ENCODE results near the gene LEMD3. TPM values are rescaled to one million over a fixed set of nuclear protein-coding genes. Genes with fewer than 3 reads are reported as not detected.

Gene LEMD3
- total and polyA plus RNA-seq, 2 experiments from 2014 or later, result 15.4 to 56.7 TPM

DNA sequence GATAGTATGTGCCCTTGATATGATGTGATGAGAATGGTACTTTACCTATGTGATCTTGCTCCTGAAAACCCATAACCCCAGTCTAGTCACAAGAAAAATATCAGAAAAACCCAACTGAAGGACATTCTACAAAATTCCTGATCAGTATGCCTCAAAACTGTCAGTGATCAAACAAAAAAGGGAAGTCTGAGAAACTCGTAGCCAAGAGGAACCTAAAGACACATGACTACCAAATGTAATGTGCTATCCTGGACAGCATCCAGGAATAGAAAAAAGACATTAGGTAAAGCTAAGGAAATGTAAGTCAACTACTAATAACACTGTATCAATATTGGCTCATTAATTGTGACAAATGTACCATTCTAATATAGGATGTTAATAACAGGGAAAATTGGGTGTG, 44.1 kb upstream of the LEMD3 start:
- peaks cover 6% of the 10 kb centered on the region; the same call in 1 of the 2 replicates for H3K4me1 ChIP-seq (ENCODE audit: insufficient read depth)
- H3K4me2 ChIP-seq, result no peak overlapping the region
- H3K27me3 ChIP-seq (ENCODE audit: insufficient read depth), result peaks cover 26% of the 10 kb centered on the region
- no peak overlapping the region for H3K27ac ChIP-seq (ENCODE audit: low read depth)
- no peaks in the 10 kb centered on the region for H3K9me3 Mint-ChIP-seq
- H2AFZ ChIP-seq, result no peak overlapping the region
- TF ChIP-seq JUNB (IDR thresholded peaks at IDR 0.05; ENCODE audit: unreplicated experiment), result no peak
- DNase-seq (ENCODE audit: low spot score), result no peak
- H3K4me1 Mint-ChIP-seq, result peaks cover 4% of the 10 kb centered on the region; the same call in 2 of the 3 replicates
- no peak overlapping the region for H3K4me3 Mint-ChIP-seq
- H3K36me3 Mint-ChIP-seq (ENCODE audit: low read depth), result no peaks in the 10 kb centered on the region; the same call in 2 of the 3 replicates
- ATAC-seq, result no peak
- H3K27ac Mint-ChIP-seq, result no peak overlapping the region
- H3K79me2 ChIP-seq (replicated peaks; ENCODE audit: insufficient read depth), result no peaks in the 10 kb centered on the region
- no peak overlapping the region for H3K4me3 ChIP-seq
- H3K9me2 ChIP-seq (ENCODE audit: insufficient read depth), result no peaks in the 10 kb centered on the region
- peaks cover 15% of the 10 kb centered on the region for H3K27me3 Mint-ChIP-seq (ENCODE audit: insufficient read depth, low read depth, poor library complexity)
- no peaks in the 10 kb centered on the region for H4K20me1 ChIP-seq (replicated peaks; ENCODE audit: insufficient read depth)
- no peaks in the 10 kb centered on the region for H3F3A ChIP-seq (replicated peaks; ENCODE audit: low read depth)
- no peaks in the 10 kb centered on the region for H3K36me3 ChIP-seq (ENCODE audit: insufficient read depth)

DNA sequence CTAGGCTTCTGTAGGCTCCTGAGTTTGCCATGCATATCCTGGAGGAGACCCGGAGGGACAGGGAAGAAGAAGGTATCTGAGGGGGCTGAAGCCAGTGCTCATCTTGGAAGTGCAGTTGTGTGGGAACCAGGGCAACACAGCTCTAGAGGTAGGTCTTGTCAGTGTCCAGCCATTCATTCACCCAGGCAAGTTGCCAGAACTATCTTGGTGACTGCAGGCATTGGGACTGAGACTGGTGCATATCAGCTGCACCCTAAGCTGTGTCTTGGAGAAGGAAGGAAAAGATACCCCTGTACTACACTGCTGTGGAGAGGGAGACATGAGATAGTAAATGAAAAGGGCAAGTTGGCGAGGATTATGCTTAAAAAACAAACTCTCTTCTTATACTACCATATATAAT, 43.4 kb upstream of the LEMD3 start:
- H3K27me3 ChIP-seq (ENCODE audit: insufficient read depth), result peaks cover 19% of the 10 kb centered on the region
- H3K27ac Mint-ChIP-seq, result no peak overlapping the region
- TF ChIP-seq ZNF331 (CRISPR knock-in tag; IDR thresholded peaks at IDR 0.05; ENCODE audit: low read depth), result no peak
- TF ChIP-seq CREB1 (CRISPR knock-in tag; IDR thresholded peaks at IDR 0.05; ENCODE audit: low read depth), result no peak
- no peak for TF ChIP-seq EZH2phosphoT487 (IDR thresholded peaks at IDR 0.05; ENCODE audit: unreplicated experiment)
- no peak for TF ChIP-seq STAT1 (IDR thresholded peaks at IDR 0.05; ENCODE audit: unreplicated experiment)
- TF ChIP-seq EZH2 (IDR thresholded peaks at IDR 0.05; ENCODE audit: low read depth, unreplicated experiment), result no peak
- TF ChIP-seq, protein P1, sequence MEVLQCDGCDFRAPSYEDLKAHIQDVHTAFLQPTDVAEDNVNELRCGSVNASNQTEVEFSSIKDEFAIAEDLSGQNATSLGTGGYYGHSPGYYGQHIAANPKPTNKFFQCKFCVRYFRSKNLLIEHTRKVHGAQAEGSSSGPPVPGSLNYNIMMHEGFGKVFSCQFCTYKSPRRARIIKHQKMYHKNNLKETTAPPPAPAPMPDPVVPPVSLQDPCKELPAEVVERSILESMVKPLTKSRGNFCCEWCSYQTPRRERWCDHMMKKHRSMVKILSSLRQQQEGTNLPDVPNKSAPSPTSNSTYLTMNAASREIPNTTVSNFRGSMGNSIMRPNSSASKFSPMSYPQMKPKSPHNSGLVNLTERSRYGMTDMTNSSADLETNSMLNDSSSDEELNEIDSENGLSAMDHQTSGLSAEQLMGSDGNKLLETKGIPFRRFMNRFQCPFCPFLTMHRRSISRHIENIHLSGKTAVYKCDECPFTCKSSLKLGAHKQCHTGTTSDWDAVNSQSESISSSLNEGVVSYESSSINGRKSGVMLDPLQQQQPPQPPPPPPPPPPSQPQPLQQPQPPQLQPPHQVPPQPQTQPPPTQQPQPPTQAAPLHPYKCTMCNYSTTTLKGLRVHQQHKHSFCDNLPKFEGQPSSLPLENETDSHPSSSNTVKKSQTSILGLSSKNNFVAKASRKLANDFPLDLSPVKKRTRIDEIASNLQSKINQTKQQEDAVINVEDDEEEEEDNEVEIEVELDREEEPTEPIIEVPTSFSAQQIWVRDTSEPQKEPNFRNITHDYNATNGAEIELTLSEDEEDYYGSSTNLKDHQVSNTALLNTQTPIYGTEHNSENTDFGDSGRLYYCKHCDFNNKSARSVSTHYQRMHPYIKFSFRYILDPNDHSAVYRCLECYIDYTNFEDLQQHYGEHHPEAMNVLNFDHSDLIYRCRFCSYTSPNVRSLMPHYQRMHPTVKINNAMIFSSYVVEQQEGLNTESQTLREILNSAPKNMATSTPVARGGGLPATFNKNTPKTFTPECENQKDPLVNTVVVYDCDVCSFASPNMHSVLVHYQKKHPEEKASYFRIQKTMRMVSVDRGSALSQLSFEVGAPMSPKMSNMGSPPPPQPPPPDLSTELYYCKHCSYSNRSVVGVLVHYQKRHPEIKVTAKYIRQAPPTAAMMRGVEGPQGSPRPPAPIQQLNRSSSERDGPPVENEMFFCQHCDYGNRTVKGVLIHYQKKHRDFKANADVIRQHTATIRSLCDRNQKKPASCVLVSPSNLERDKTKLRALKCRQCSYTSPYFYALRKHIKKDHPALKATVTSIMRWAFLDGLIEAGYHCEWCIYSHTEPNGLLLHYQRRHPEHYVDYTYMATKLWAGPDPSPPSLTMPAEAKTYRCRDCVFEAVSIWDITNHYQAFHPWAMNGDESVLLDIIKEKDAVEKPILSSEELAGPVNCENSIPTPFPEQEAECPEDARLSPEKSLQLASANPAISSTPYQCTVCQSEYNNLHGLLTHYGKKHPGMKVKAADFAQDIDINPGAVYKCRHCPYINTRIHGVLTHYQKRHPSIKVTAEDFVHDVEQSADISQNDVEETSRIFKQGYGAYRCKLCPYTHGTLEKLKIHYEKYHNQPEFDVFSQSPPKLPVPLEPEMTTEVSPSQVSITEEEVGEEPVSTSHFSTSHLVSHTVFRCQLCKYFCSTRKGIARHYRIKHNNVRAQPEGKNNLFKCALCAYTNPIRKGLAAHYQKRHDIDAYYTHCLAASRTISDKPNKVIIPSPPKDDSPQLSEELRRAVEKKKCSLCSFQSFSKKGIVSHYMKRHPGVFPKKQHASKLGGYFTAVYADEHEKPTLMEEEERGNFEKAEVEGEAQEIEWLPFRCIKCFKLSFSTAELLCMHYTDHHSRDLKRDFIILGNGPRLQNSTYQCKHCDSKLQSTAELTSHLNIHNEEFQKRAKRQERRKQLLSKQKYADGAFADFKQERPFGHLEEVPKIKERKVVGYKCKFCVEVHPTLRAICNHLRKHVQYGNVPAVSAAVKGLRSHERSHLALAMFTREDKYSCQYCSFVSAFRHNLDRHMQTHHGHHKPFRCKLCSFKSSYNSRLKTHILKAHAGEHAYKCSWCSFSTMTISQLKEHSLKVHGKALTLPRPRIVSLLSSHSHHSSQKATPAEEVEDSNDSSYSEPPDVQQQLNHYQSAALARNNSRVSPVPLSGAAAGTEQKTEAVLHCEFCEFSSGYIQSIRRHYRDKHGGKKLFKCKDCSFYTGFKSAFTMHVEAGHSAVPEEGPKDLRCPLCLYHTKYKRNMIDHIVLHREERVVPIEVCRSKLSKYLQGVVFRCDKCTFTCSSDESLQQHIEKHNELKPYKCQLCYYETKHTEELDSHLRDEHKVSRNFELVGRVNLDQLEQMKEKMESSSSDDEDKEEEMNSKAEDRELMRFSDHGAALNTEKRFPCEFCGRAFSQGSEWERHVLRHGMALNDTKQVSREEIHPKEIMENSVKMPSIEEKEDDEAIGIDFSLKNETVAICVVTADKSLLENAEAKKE (CRISPR knock-in tag; IDR thresholded peaks at IDR 0.05), result no peak
- TF ChIP-seq POLR2AphosphoS5 (IDR thresholded peaks at IDR 0.05; ENCODE audit: low read depth), result no peak
- TF ChIP-seq, protein P2, sequence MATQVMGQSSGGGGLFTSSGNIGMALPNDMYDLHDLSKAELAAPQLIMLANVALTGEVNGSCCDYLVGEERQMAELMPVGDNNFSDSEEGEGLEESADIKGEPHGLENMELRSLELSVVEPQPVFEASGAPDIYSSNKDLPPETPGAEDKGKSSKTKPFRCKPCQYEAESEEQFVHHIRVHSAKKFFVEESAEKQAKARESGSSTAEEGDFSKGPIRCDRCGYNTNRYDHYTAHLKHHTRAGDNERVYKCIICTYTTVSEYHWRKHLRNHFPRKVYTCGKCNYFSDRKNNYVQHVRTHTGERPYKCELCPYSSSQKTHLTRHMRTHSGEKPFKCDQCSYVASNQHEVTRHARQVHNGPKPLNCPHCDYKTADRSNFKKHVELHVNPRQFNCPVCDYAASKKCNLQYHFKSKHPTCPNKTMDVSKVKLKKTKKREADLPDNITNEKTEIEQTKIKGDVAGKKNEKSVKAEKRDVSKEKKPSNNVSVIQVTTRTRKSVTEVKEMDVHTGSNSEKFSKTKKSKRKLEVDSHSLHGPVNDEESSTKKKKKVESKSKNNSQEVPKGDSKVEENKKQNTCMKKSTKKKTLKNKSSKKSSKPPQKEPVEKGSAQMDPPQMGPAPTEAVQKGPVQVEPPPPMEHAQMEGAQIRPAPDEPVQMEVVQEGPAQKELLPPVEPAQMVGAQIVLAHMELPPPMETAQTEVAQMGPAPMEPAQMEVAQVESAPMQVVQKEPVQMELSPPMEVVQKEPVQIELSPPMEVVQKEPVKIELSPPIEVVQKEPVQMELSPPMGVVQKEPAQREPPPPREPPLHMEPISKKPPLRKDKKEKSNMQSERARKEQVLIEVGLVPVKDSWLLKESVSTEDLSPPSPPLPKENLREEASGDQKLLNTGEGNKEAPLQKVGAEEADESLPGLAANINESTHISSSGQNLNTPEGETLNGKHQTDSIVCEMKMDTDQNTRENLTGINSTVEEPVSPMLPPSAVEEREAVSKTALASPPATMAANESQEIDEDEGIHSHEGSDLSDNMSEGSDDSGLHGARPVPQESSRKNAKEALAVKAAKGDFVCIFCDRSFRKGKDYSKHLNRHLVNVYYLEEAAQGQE (IDR thresholded peaks at IDR 0.05; ENCODE audit: unreplicated experiment), result no peak
- no peak for TF ChIP-seq JUNB (IDR thresholded peaks at IDR 0.05; ENCODE audit: unreplicated experiment)
- TF ChIP-seq ZNF114 (CRISPR knock-in tag; IDR thresholded peaks at IDR 0.05), result no peak
- TF ChIP-seq, protein P3, sequence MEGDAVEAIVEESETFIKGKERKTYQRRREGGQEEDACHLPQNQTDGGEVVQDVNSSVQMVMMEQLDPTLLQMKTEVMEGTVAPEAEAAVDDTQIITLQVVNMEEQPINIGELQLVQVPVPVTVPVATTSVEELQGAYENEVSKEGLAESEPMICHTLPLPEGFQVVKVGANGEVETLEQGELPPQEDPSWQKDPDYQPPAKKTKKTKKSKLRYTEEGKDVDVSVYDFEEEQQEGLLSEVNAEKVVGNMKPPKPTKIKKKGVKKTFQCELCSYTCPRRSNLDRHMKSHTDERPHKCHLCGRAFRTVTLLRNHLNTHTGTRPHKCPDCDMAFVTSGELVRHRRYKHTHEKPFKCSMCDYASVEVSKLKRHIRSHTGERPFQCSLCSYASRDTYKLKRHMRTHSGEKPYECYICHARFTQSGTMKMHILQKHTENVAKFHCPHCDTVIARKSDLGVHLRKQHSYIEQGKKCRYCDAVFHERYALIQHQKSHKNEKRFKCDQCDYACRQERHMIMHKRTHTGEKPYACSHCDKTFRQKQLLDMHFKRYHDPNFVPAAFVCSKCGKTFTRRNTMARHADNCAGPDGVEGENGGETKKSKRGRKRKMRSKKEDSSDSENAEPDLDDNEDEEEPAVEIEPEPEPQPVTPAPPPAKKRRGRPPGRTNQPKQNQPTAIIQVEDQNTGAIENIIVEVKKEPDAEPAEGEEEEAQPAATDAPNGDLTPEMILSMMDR (conservative IDR thresholded peaks at IDR 0.05; ENCODE audit: low read depth in 2 of 2), result no peak

More for the DNA sequence above, 43.4 kb upstream of the LEMD3 start:
- no peaks in the 10 kb centered on the region for H3K4me1 Mint-ChIP-seq
- H3K36me3 Mint-ChIP-seq (ENCODE audit: low read depth), result no peaks in the 10 kb centered on the region
- no peak for DNase-seq (ENCODE audit: low spot score)
- no peak for ATAC-seq
- no peaks in the 10 kb centered on the region for H3K4me1 ChIP-seq (ENCODE audit: insufficient read depth)
- no peak overlapping the region for H3K27ac ChIP-seq (ENCODE audit: low read depth)
- H4K20me1 ChIP-seq (replicated peaks; ENCODE audit: insufficient read depth), result no peaks in the 10 kb centered on the region
- H3F3A ChIP-seq (replicated peaks; ENCODE audit: low read depth), result no peaks in the 10 kb centered on the region
- no peak overlapping the region for H3K4me2 ChIP-seq
- no peak overlapping the region for H3K4me3 ChIP-seq
- H3K4me3 Mint-ChIP-seq, result no peak overlapping the region
- H3K9me3 Mint-ChIP-seq, result no peaks in the 10 kb centered on the region
- no peaks in the 10 kb centered on the region for H3K9me2 ChIP-seq (ENCODE audit: insufficient read depth)
- no peaks in the 10 kb centered on the region for H3K36me3 ChIP-seq (ENCODE audit: insufficient read depth)
- no peaks in the 10 kb centered on the region for H3K79me2 ChIP-seq (replicated peaks; ENCODE audit: insufficient read depth)
- peaks cover 8% of the 10 kb centered on the region for H3K27me3 Mint-ChIP-seq (ENCODE audit: insufficient read depth, low read depth, poor library complexity)
- no peak overlapping the region for H2AFZ ChIP-seq
